Lower lobe of right lung (tissue), 2 donors: Measurements from ENCODE around the gene ZNF410. TPM values are rescaled to one million over a fixed set of nuclear protein-coding genes. Genes with fewer than 3 reads are reported as not detected.

Source experiments
- ATAC-seq, 2 donors: fragments of 200-7000 bp; cut with Tn5 transposase; one replicate each; pipeline ENCODE4 v1.9.1; 2020 to 2022; ENCODE audit warnings: mild to moderate bottlenecking in 2 of 2, moderate library complexity in 2 of 2
- DNase-seq: peaks from one replicate; pipeline ENCODE4 v3.0.0-alpha.2; 2020
- H3K27ac ChIP-seq: fragments of 200-600 bp; one replicate; pipeline ENCODE4 v1.8.0; 2022
- H3K27me3 ChIP-seq: fragments of 200-600 bp; one replicate; pipeline ENCODE4 v1.8.0; 2022; ENCODE audit warnings: low read depth
- H3K36me3 ChIP-seq: fragments of 200-600 bp; one replicate; pipeline ENCODE4 v1.8.0; 2022; ENCODE audit warnings: mild to moderate bottlenecking
- H3K4me1 ChIP-seq: fragments of 200-600 bp; one replicate; pipeline ENCODE4 v1.8.0; 2022
- H3K4me3 ChIP-seq: fragments of 200-600 bp; one replicate; pipeline ENCODE4 v1.8.0; 2022; ENCODE audit warnings: mild to moderate bottlenecking
- H3K9me3 ChIP-seq: fragments of 200-600 bp; one replicate; pipeline ENCODE4 v1.8.0; 2022
- CTCF ChIP-seq: fragments of 200-600 bp; IDR thresholded peaks from one replicate; pipeline ENCODE4 v1.8.0; 2022; ENCODE audit warnings: antibody characterized with exemption, mild to moderate bottlenecking
- intact Hi-C: fragments of 100-400 bp; cut with DNase I; formaldehyde crosslinking; loops from one replicate; pipeline ENCODE4 v1.11.0; 2022
- total RNA-seq: library from RNA; stranded (reverse); fragmentation: NEBNext Ultra II Directional; extraction: Animal tissue kit (Norgen Biotek cat#: 25700); gene quantifications from one replicate; pipeline ENCODE4 v1.2.1, GENCODE V29; 2021
- donor health status: DM: no; HTN: yes; CAD: no; lungs with severe emphysema.

The ZNF410 gene
- total RNA-seq, 1 donor from 2014 or later, result 41.5 TPM

GRCh38 chr14:73958591-73958990, 71.9 kb downstream of the ZNF410 start:
- no peaks in the 10 kb centered on the region for H3K27me3 ChIP-seq
- no peak for TF ChIP-seq CTCF
- intact Hi-C loops, result no loop called here
- no peak overlapping the region for H3K4me3 ChIP-seq
- H3K27ac ChIP-seq, result no peak overlapping the region
- H3K36me3 ChIP-seq, result peaks cover 100% of the 10 kb centered on the region
- ATAC-seq (no peak), DNase-seq (no peak)
- no peaks in the 10 kb centered on the region for H3K4me1 ChIP-seq
- H3K9me3 ChIP-seq, result no peaks in the 10 kb centered on the region

GRCh38 chr14:73961192-73961591, 74.5 kb downstream of the ZNF410 start:
- H3K27me3 ChIP-seq, result no peaks in the 10 kb centered on the region
- TF ChIP-seq CTCF, result no peak
- intact Hi-C loops, result no loop called here
- H3K9me3 ChIP-seq, result no peaks in the 10 kb centered on the region
- DNase-seq (no peak), ATAC-seq (no peak)
- H3K36me3 ChIP-seq, result peaks cover 90% of the 10 kb centered on the region
- H3K4me3 ChIP-seq, result no peak overlapping the region
- H3K4me1 ChIP-seq, result no peaks in the 10 kb centered on the region
- H3K27ac ChIP-seq, result no peak overlapping the region

DNA sequence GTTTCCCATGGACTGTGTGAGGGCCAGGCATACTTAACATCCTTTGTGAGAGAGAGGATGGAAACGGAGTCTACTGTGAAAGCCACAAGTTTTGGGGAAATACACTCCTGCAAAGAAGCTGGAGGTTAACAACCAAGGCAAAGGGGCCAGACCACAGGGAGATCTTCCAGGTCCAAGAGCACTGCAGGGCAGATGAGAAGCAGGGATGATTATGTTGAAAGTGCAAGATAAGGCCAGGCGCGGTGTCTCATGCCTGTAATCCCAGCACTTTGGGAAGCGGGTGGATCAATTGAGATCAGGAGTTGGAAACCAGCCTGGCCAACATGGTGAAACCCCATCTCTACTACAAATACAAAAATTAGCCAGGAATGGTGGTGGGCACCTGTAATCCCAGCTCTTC, 78.6 kb downstream of the ZNF410 start:
- Histone ChIP-seq H3K27me3 (no peaks in the 10 kb centered on the region), H3K4me1 (no peaks in the 10 kb centered on the region), H3K4me3 (no peak overlapping the region), H3K9me3 (no peaks in the 10 kb centered on the region), H3K36me3 (peaks cover 87% of the 10 kb centered on the region), H3K27ac (no peak overlapping the region)
- intact Hi-C loops, result no loop called here
- DNase-seq (no peak), ATAC-seq (no peak)
- TF ChIP-seq CTCF, result no peak

DNA sequence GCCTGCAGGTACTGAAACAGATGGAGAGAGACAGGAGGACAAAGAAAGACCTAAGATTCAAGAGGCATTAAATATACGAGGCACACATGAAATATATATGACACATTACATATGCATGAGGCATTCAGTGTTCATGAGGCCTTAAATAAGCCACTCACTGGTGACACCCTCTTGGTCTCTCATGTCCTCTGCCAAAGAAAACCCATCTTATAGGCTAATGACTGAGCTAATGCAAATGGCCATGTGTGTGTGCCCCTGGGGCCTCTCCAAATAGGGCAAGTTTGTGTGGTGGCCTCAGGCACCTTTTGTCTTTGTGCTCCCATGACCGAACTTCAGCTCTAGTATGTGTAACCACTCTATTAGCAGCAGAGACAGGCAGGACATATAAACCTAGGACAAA, 82.2 kb downstream of the ZNF410 start:
- intact Hi-C loops, result no loop called here
- TF ChIP-seq CTCF, result no peak
- H3K27ac ChIP-seq, result no peak overlapping the region
- no peaks in the 10 kb centered on the region for H3K9me3 ChIP-seq
- no peaks in the 10 kb centered on the region for H3K27me3 ChIP-seq
- ATAC-seq (no peak), DNase-seq (no peak)
- H3K4me3 ChIP-seq, result no peak overlapping the region
- no peaks in the 10 kb centered on the region for H3K4me1 ChIP-seq
- H3K36me3 ChIP-seq, result peaks cover 83% of the 10 kb centered on the region

DNA sequence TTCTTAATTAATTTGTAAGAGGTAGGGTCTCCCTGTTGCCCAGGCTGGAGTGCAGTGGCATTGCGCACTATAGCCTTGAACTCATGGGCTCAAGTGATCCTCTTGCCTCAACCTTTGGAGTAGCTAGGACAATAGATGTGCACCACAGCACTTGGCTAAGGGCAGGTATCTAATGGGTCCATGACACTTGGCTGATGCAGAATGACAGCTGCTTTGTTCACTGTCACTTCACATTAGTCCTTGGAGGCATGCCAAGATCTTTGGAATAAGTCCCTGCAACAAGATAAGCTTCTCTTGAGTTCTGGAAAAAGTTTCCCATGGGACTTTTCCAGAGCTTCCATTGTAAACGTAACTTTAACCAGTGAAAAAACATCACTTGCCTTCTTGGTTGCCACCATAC, 86.8 kb downstream of the ZNF410 start:
- Histone ChIP-seq H3K27me3 (no peaks in the 10 kb centered on the region), H3K27ac (no peak overlapping the region), H3K4me3 (no peak overlapping the region), H3K9me3 (no peaks in the 10 kb centered on the region), H3K4me1 (no peaks in the 10 kb centered on the region), H3K36me3 (peaks cover 80% of the 10 kb centered on the region)
- ATAC-seq (no peak), DNase-seq (no peak)
- no peak for TF ChIP-seq CTCF
- intact Hi-C loops, result no loop called here

DNA sequence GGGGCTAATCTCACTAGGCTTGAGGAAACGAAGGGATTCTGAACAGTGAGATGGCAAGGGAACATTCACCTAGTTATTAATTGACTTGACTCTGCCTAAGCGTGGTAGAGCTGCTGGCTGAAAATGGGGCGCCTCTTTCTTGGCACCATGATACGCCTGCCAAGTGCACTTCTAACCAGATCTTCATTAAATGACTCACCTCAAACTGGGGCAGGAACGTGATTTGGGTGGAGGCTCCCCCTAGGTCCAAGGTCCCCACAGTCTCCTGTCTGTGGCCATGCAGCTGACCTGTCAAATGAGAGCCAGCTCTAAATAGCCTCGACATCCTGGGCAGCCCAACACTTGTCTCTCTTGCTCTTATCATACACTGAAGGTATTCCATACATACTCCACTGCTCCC, 89.5 kb downstream of the ZNF410 start:
- Histone ChIP-seq H3K27me3 (no peaks in the 10 kb centered on the region), H3K27ac (no peak overlapping the region), H3K36me3 (peaks cover 54% of the 10 kb centered on the region), H3K4me1 (no peaks in the 10 kb centered on the region), H3K4me3 (no peak overlapping the region), H3K9me3 (no peaks in the 10 kb centered on the region)
- no peak for TF ChIP-seq CTCF
- ATAC-seq (no peak), DNase-seq (no peak)
- intact Hi-C loops, result no loop called here
